Left lung (tissue), 10 donors: ENCODE measurements around the gene PDPN. TPM values are rescaled to one million over a fixed set of nuclear protein-coding genes. Genes with fewer than 3 reads are reported as not detected.
"Not testable (repeated sequence)": the region's sequence is repeated elsewhere in the genome, so short reads cannot be mapped to it uniquely, and the experiment has no call there.

Experiments used
- ATAC-seq: fragments of 200-7000 bp; cut with Tn5 transposase; one replicate; pipeline ENCODE4 v1.9.1; 2020; ENCODE audit warnings: moderate library complexity
- DNase-seq, 4 donors: peaks; one replicate each; pipeline ENCODE4 v3.0.0-alpha.2; 2013 to 2020
- H3K27ac ChIP-seq, 2 donors: fragments of 200-600 bp; sonication (generic) in 1 of 2; one replicate each; pipeline versions ENCODE4 v1.5.0 to v1.8.0; 2020 to 2021
- H3K27me3 ChIP-seq, 2 donors: fragments of 200-600 bp; sonication (generic) in 1 of 2; one replicate each; pipeline versions ENCODE4 v1.5.0 to v1.8.0; 2020 to 2021
- H3K36me3 ChIP-seq, 2 donors: fragments of 200-600 bp; sonication (generic) in 1 of 2; one replicate each; pipeline versions ENCODE4 v1.5.0 to v1.8.0; 2020 to 2021
- H3K4me1 ChIP-seq, 2 donors: fragments of 200-600 bp; one replicate each; pipeline ENCODE4 v1.8.0; 2021
- H3K4me3 ChIP-seq, 2 donors: fragments of 200-600 bp; sonication (generic) in 1 of 2; one replicate each; pipeline versions ENCODE4 v1.5.0 to v1.8.0; 2020 to 2021; ENCODE audit warnings: mild to moderate bottlenecking in 1 of 2
- H3K9me3 ChIP-seq, 2 donors: fragments of 200-600 bp; sonication (generic) in 1 of 2; one replicate each; pipeline versions ENCODE4 v1.5.0 to v1.8.0; 2020 to 2021
- intact Hi-C, 2 donors: fragments of 100-400 bp; cut with DNase I; formaldehyde crosslinking; loops; one replicate each; pipeline versions ENCODE4 v1.11.2 to v1.14.2; 2022
- polyA plus RNA-seq, 6 donors: library from polyadenylated mRNA; unstranded; fragments of 120-200 nt; gene quantifications; one replicate each; pipeline ENCODE4 v1.2.1, GENCODE V29; 2013; ENCODE audit not compliant: insufficient read length in 6 of 6
- total RNA-seq, 2 donors: library from RNA; stranded (reverse); fragmentation: NEBNext Ultra II Directional; extraction: Animal tissue kit (Norgen Biotek cat#: 25700); gene quantifications; one replicate each; pipeline ENCODE4 v1.2.1, GENCODE V29; 2021
- TF ChIP-seq, protein P1 (sequence below), 2 donors: fragments of 200-600 bp; sonication (generic) in 1 of 2; IDR thresholded peaks; one replicate each; pipeline versions ENCODE4 v1.5.0 to v1.8.0; 2021; ENCODE audit warnings: antibody characterized with exemption in 2 of 2
- donor health status: DM: no; HTN: yes; CAD: no.
- donor health status: DM: no; HTN: no; CAD: no.

PDPN gene
- total and polyA plus RNA-seq, 8 donors = 23.6 to 57.6 (median 46.3) TPM

DNA sequence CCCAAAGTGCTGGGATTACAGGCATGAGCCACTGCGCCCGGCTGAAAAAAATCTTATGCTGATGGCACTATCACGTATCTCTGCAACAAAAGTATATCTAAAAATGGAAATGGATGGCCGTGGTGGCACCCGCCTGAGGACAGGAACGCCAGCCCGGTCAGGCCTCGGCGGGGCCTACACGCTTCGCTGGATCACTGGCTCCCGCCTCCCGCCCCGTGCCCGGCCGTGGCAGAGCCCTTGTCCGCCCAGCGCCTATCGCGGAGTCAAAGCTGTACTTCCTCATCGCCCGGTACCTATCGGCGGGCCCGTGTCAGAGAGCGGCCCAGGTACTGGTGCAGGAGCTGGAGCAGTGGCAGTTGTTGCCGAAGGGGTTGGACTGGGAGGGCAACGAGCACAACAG, 28.8 kb upstream of the PDPN start:
- no peaks in the 10 kb centered on the region for H3K9me3 ChIP-seq
- no peak overlapping the region for H3K4me3 ChIP-seq
- TF ChIP-seq, protein P1, sequence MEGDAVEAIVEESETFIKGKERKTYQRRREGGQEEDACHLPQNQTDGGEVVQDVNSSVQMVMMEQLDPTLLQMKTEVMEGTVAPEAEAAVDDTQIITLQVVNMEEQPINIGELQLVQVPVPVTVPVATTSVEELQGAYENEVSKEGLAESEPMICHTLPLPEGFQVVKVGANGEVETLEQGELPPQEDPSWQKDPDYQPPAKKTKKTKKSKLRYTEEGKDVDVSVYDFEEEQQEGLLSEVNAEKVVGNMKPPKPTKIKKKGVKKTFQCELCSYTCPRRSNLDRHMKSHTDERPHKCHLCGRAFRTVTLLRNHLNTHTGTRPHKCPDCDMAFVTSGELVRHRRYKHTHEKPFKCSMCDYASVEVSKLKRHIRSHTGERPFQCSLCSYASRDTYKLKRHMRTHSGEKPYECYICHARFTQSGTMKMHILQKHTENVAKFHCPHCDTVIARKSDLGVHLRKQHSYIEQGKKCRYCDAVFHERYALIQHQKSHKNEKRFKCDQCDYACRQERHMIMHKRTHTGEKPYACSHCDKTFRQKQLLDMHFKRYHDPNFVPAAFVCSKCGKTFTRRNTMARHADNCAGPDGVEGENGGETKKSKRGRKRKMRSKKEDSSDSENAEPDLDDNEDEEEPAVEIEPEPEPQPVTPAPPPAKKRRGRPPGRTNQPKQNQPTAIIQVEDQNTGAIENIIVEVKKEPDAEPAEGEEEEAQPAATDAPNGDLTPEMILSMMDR (IDR thresholded peaks at IDR 0.05) = no peak
- H3K27ac ChIP-seq = no peak overlapping the region
- intact Hi-C loops = no loop called here
- ATAC-seq (no peak), DNase-seq (no peak)
- H3K27me3 ChIP-seq = no peaks in the 10 kb centered on the region
- H3K36me3 ChIP-seq = no peaks in the 10 kb centered on the region
- no peaks in the 10 kb centered on the region for H3K4me1 ChIP-seq

DNA sequence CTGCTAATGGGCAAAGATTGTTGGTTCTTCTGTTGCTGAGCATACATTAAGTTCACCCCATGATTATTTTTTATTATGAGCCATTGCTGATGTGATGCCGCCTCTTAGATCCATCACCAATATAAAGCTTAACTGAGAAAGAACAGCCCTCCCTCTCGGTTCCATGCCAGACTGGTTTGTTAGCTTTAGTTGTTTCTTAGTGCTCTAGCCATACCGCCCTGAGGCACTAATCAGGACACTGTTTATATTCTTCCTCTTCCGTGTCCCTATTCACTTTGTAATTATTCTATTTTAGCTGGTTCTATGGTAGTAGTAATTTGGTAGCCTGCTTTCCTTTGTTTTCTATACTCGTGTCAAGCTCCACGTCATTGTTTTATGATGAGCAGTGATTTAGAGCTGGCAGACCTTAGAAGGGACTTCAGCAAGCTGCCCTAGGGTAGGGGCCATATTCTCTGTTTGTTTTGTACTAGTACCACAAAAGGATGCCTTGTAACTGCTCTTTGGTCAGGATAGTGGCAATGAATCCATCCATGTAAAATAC, 27.3 kb upstream of the PDPN start:
- no peaks in the 10 kb centered on the region for H3K36me3 ChIP-seq
- H3K9me3 ChIP-seq = no peaks in the 10 kb centered on the region
- no peaks in the 10 kb centered on the region for H3K4me1 ChIP-seq
- H3K4me3 ChIP-seq = no peak overlapping the region
- intact Hi-C loops = no loop called here
- no peaks in the 10 kb centered on the region for H3K27me3 ChIP-seq
- H3K27ac ChIP-seq = no peak overlapping the region
- ATAC-seq (no peak), DNase-seq (no peak)
- TF ChIP-seq, protein P1 (IDR thresholded peaks at IDR 0.05) = no peak

DNA sequence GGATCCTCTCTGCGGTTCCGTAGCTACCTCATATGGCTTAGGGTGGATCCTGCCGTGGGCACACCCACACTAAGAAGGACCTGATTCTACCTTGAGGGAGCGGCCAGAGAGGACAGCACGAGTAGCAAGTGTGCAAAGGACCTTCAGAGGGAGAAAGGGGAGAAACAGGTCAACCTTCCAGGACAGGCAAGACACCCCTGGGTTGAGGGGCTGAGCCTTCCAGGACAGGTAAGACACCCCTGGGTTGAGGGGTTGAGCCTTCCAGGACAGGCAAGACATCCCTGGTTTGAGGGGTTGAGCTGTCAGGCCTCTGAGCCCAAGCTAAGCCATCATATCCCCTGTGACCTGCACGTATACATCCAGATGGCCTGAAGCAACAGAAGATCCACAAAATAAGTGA, 23.1 kb upstream of the PDPN start:
- H3K36me3 ChIP-seq = no peaks in the 10 kb centered on the region
- H3K4me1 ChIP-seq = no peaks in the 10 kb centered on the region
- TF ChIP-seq, protein P1 (IDR thresholded peaks at IDR 0.05) = no peak
- no peaks in the 10 kb centered on the region for H3K9me3 ChIP-seq
- ATAC-seq = no peak
- H3K27ac ChIP-seq = no peak overlapping the region
- DNase-seq = no peak
- no peaks in the 10 kb centered on the region for H3K27me3 ChIP-seq
- intact Hi-C loops = no loop called here
- no peak overlapping the region for H3K4me3 ChIP-seq

- intact Hi-C loops, ATAC-seq: not testable (repeated sequence)
Observed at GRCh38 chr1:13562981-13563380, 20.7 kb upstream of the PDPN start.

GRCh38 chr1:13564073-13564472, 19.6 kb upstream of the PDPN start:
- H3K4me3 ChIP-seq = no peak overlapping the region
- TF ChIP-seq, protein P1 (IDR thresholded peaks at IDR 0.05) = no peak
- intact Hi-C loops = no loop called here
- no peaks in the 10 kb centered on the region for H3K4me1 ChIP-seq
- no peaks in the 10 kb centered on the region for H3K36me3 ChIP-seq
- peak; percentile 62 for ATAC-seq
- no peaks in the 10 kb centered on the region for H3K9me3 ChIP-seq
- H3K27ac ChIP-seq = peak overlapping the region in 1 of 2 donors; percentile 26
- no peak for DNase-seq
- no peaks in the 10 kb centered on the region for H3K27me3 ChIP-seq

More at GRCh38 chr1:13562981-13563380, 20.7 kb upstream of the PDPN start:
- H3K4me3 ChIP-seq, H3K36me3 ChIP-seq, H3K27ac ChIP-seq, H3K4me1 ChIP-seq, DNase-seq, H3K27me3 ChIP-seq, H3K9me3 ChIP-seq: not testable (repeated sequence)

GRCh38 chr1:13570435-13570834, 13.2 kb upstream of the PDPN start:
- H3K27ac ChIP-seq, ATAC-seq, DNase-seq, intact Hi-C loops, H3K36me3 ChIP-seq, H3K4me3 ChIP-seq, H3K4me1 ChIP-seq, H3K27me3 ChIP-seq, H3K9me3 ChIP-seq: not testable (repeated sequence)
